Gastroesophageal sphincter (tissue), 4 donors: ENCODE data around the gene GOLT1B. TPM values are rescaled to one million over a fixed set of nuclear protein-coding genes. Genes with fewer than 3 reads are reported as not detected.
"Not testable (repeated sequence)": the region's sequence is repeated elsewhere in the genome, so short reads cannot be mapped to it uniquely, and the experiment has no call there.

Experiments
- ATAC-seq: fragments of 150-250 bp; one replicate; pipeline ENCODE4 v1.9.1; 2016; ENCODE audit warnings: mild to moderate bottlenecking, moderate library complexity
- H3K27ac ChIP-seq, 4 donors: fragments of 200-600 bp; sonication (generic) in 3 of 4; 1 replicate in 3 of 4; 2 replicates in 1 of 4; pipeline ENCODE4 v1.5.1; 2016 to 2019
- H3K27me3 ChIP-seq: fragments of 200-600 bp; sonication (generic); one replicate; pipeline ENCODE4 v1.5.1; 2019
- H3K36me3 ChIP-seq, 2 donors: fragments of 200-600 bp; sonication (generic); one replicate each; pipeline ENCODE4 v1.5.1; 2019; ENCODE audit warnings: control low read depth in 1 of 2
- H3K4me1 ChIP-seq, 3 donors: fragments of 200-600 bp; sonication (generic); 1 replicate in 2 of 3; 2 replicates in 1 of 3; pipeline ENCODE4 v1.5.1; 2016 to 2019; ENCODE audit warnings: control low read depth in 2 of 3
- H3K4me3 ChIP-seq, 2 donors: fragments of 200-600 bp; sonication (generic); one replicate each; pipeline ENCODE4 v1.5.1; 2019; ENCODE audit warnings: mild to moderate bottlenecking in 1 of 2, moderate library complexity in 1 of 2
- H3K9me3 ChIP-seq, 3 donors: fragments of 200-600 bp; sonication (generic); one replicate each; pipeline ENCODE4 v1.5.1; 2017 to 2019; ENCODE audit warnings: control low read depth in 2 of 3
- EP300 ChIP-seq: sonication (generic); formaldehyde crosslinking; IDR thresholded peaks from one replicate; pipeline ENCODE4 v1.6.1; 2017; ENCODE audit warnings: antibody characterized with exemption, mild to moderate bottlenecking
- POLR2A ChIP-seq, 2 donors: fragments of 450-650 bp; IDR thresholded peaks; one replicate each; pipeline ENCODE4 v1.6.1; 2017; ENCODE audit warnings: antibody characterized with exemption in 2 of 2, mild to moderate bottlenecking in 2 of 2, moderate library complexity in 1 of 2
- POLR2AphosphoS5 ChIP-seq: sonication (generic); formaldehyde crosslinking; IDR thresholded peaks from one replicate; pipeline ENCODE4 v1.6.1; 2017; ENCODE audit warnings: antibody characterized with exemption
- WGBS, 2 donors: methylation state at CpG; one replicate each; pipeline ENCODE4 v1.1.5; 2018; ENCODE audit warnings: low coverage in 1 of 2; 5-methylcytosine and 5-hydroxymethylcytosine counted together
- total RNA-seq, 4 donors: library from RNA; depleted of rRNA; stranded (reverse); fragments of >200 nt; gene quantifications; one replicate each; pipeline ENCODE4 v1.1.0, GENCODE V29; 2016
- TF ChIP-seq, protein P1 (sequence below), 4 experiments: fragments of 200-600 bp in 2 of 4; fragments of 450-650 bp in 2 of 4; sonication (generic) in 1 of 4; IDR thresholded peaks; one replicate each; pipeline ENCODE4 v1.5.1; 2017 to 2019; ENCODE audit warnings: antibody characterized with exemption in 4 of 4, mild to moderate bottlenecking in 2 of 4, moderate library complexity in 2 of 4

The GOLT1B gene, protein sequence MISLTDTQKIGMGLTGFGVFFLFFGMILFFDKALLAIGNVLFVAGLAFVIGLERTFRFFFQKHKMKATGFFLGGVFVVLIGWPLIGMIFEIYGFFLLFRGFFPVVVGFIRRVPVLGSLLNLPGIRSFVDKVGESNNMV
- total RNA-seq: 10 to 100 TPM; 16.9 to 24.4 (median 20.9) TPM

DNA sequence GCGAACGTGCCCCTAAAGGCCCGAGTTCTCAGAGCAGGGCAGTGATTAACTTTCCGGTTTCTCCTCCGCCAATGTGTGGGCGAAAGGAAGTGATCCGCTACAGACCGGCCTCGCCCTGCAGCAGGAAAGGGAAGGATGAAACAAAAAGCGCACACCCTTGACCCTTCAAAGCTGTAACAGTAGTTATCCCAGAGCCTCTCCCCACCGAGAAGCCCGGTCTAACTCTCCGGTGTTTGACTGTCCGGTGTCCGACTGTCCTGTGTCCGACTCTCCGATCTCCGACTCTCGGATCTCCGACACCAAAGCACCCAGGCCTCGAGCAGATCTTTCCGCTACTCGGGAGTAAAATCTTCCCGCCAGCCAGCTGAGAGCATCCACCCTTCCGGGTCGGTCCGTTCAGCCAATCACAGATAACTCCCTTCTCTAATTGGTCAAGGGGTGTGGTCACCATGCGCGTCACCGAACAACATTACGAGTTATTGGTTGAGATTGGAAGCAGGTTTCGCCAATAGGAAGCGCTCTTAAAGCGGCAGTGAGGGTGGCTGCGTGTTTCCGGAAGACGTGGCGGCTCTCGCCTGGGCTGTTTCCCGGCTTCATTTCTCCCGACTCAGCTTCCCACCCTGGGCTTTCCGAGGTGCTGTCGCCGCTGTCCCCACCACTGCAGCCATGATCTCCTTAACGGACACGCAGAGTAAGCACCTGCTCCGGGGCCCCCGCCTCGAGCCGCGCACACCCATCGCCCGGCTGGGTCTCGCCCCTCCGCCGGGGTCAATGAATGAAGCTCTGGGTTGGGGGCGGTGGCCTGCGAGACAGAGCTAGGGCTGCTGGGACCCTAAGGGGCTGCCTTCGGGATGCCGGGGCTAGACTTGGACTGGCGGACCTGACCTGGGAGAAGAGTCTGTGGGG lies at the start of gene GOLT1B, which contains the start of gene RECQL:
Gene GOLT1B (plus strand): TSS at position 532 of the 906 bp plus-strand sequence. CDS start 135 bp downstream, at position 667.
Gene RECQL (minus strand): TSS at position 378 of the 906 bp plus-strand sequence. CDS start 2,065 bp downstream, outside the sequence.
- H3K27me3 ChIP-seq: no peaks in the 10 kb centered on the region
- 0% methylated on average over 12 of the region's 61 CpGs; no CpG with 5 or more reads in 1 of the 2 donors for WGBS, 2 donors
- H3K27ac ChIP-seq: peak within 1 kb of the TSS; percentile 87 to 97 (median 88)
- peaks cover 0 to 22% of the 10 kb centered on the region in 2 donors for H3K36me3 ChIP-seq
- TF ChIP-seq POLR2AphosphoS5: peak; percentile 75
- peak; percentile 68 to 70 for TF ChIP-seq POLR2A (IDR thresholded peaks at IDR 0.05)
- TF ChIP-seq, protein P1, sequence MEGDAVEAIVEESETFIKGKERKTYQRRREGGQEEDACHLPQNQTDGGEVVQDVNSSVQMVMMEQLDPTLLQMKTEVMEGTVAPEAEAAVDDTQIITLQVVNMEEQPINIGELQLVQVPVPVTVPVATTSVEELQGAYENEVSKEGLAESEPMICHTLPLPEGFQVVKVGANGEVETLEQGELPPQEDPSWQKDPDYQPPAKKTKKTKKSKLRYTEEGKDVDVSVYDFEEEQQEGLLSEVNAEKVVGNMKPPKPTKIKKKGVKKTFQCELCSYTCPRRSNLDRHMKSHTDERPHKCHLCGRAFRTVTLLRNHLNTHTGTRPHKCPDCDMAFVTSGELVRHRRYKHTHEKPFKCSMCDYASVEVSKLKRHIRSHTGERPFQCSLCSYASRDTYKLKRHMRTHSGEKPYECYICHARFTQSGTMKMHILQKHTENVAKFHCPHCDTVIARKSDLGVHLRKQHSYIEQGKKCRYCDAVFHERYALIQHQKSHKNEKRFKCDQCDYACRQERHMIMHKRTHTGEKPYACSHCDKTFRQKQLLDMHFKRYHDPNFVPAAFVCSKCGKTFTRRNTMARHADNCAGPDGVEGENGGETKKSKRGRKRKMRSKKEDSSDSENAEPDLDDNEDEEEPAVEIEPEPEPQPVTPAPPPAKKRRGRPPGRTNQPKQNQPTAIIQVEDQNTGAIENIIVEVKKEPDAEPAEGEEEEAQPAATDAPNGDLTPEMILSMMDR (IDR thresholded peaks at IDR 0.05): no peak
- peaks cover 14 to 63% (median 17%) of the 10 kb centered on the region in 3 donors for H3K4me1 ChIP-seq
- H3K4me3 ChIP-seq: peak within 1 kb of the TSS; percentile 76 to 86
- peak; percentile 100 for ATAC-seq
- H3K9me3 ChIP-seq: no peaks in the 10 kb centered on the region

DNA sequence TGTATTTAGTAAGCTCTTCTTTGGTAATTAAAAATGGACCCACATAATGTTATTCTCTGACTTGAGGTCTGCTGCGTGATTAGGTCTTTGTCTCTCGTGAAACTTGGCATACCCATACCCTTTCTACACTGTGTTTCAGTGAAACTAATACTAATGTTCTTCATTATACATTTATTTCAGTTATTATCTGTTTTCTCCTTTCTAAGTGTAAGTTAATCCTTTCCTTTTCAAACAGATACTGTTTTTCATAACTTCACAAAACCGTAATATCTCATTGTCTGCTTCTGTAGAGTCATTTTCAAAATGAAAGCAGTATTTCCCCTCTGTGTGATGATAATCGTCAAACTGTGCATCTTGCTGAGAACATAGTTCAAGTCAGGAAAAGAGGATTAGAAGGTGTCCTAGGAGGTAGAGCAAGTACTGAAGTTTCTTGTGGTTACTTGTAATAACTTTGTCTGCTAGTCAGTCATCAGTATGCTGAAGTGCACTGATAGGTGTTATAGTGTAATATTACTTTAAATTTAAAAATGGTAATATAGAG lies 48.2 kb upstream of the GOLT1B start:
- Histone ChIP-seq H3K27ac (no peak overlapping the region), H3K36me3 (peaks cover 2 to 85% of the 10 kb centered on the region in 2 donors), H3K4me1 (no peaks in the 10 kb centered on the region), H3K27me3 (no peaks in the 10 kb centered on the region), H3K4me3 (no peak overlapping the region), H3K9me3 (no peaks in the 10 kb centered on the region)
- no peak for ATAC-seq
- TF ChIP-seq, protein P1 (IDR thresholded peaks at IDR 0.05): no peak
- TF ChIP-seq EP300 (no peak), POLR2AphosphoS5 (no peak), POLR2A (IDR thresholded peaks at IDR 0.05) (no peak)
- WGBS, 2 donors: 86 to 90% methylated on average over 3 to 4 of the region's 4 CpGs

DNA sequence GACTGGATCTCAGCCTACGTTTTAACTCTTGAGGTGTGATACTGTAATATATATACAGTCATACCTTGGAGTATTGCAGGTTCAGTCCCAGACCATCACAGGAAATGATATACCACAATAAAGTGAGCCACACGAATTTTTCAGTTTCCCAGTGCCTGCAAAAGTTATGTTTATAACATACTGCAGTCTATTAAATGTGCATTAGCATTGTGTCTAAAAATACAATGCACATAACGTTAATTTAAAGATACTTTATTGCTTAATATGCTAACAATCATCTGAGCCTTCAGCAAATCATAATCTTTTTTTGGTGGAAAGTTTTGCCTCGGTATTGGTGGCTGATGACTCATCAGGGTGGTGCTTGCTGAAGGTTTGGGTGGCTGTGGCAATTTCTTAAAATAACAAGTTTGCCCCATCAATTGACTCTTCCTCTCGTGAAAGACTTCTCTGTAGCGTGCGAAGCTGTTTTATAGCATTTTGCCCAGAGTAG lies 45.3 kb upstream of the GOLT1B start:
- TF ChIP-seq POLR2A (IDR thresholded peaks at IDR 0.05) (no peak), POLR2AphosphoS5 (no peak), EP300 (no peak)
- TF ChIP-seq, protein P1 (IDR thresholded peaks at IDR 0.05): no peak
- Histone ChIP-seq H3K9me3 (no peaks in the 10 kb centered on the region), H3K36me3 (peaks cover 0 to 85% of the 10 kb centered on the region in 2 donors), H3K4me3 (no peak overlapping the region), H3K27me3 (no peaks in the 10 kb centered on the region), H3K4me1 (no peaks in the 10 kb centered on the region), H3K27ac (no peak overlapping the region)
- WGBS, 2 donors: 62 to 65% methylated on average over 7 of the region's 7 CpGs
- no peak for ATAC-seq

DNA sequence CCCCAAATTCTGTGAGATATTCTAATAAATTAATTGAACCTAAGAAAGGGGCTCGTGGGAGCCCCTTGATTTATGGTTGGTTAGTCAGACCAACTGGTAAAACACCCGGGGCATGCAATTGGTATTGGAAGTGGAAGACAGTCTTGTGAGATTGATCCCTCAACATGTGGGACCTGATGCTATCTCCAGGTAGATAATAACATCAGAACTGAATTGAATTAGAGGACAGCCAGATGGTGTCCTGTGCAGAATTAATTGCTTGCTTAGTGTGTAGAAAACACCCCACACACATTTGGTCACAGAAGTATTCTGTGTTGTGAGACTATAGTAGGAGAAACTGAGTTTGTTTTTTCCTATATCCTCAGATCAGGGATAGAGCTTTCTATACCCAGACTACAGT lies 42.1 kb upstream of the GOLT1B start:
- no peak overlapping the region for H3K4me3 ChIP-seq
- no peak overlapping the region for H3K27ac ChIP-seq
- H3K36me3 ChIP-seq: peaks cover 7 to 96% of the 10 kb centered on the region in 2 donors
- no peaks in the 10 kb centered on the region for H3K4me1 ChIP-seq
- H3K9me3 ChIP-seq: no peaks in the 10 kb centered on the region
- WGBS, 2 donors: 84% methylated on average over 2 of the region's 2 CpGs; no CpG with 5 or more reads in 1 of the 2 donors
- TF ChIP-seq, protein P1 (IDR thresholded peaks at IDR 0.05): no peak
- TF ChIP-seq EP300 (no peak), POLR2A (IDR thresholded peaks at IDR 0.05) (no peak), POLR2AphosphoS5 (no peak)
- ATAC-seq: no peak
- H3K27me3 ChIP-seq: no peaks in the 10 kb centered on the region

DNA sequence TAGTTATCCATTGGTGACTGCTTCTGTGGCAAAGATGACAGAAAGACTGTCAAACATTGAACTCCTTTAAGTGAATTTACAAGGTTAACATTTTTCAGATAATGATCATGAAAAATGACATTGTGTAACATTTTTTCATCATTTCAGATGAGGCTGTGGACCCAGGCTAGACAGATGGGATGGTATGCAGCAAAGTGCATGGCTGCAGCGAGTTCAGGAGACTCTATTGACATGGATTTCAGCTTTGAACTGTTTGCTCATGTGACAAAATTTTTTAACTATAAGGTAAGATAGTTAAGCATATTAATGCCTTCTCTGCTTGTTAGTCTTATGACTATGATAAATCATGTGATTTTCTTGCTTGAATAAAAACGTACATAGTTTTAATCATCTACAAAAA lies 34.3 kb upstream of the GOLT1B start:
- not testable (repeated sequence) for H3K9me3 ChIP-seq, ATAC-seq, H3K27ac ChIP-seq, H3K27me3 ChIP-seq, H3K4me1 ChIP-seq, H3K4me3 ChIP-seq
- peaks cover 7 to 77% of the 10 kb centered on the region in 2 donors for H3K36me3 ChIP-seq
- 71 to 82% methylated on average over 2 of the region's 2 CpGs for WGBS, 2 donors
